ENCODE data around the gene IRAK2. TPM values are rescaled to one million over a fixed set of nuclear protein-coding genes. Genes with fewer than 3 reads are reported as not detected.
"Not testable (repeated sequence)": the region's sequence is repeated elsewhere in the genome, so short reads cannot be mapped to it uniquely, and the experiment has no call there.

Gene IRAK2
- total RNA-seq, 6 experiments from 2014 or later: 4.2 to 16.0 (median 8.4) TPM

DNA sequence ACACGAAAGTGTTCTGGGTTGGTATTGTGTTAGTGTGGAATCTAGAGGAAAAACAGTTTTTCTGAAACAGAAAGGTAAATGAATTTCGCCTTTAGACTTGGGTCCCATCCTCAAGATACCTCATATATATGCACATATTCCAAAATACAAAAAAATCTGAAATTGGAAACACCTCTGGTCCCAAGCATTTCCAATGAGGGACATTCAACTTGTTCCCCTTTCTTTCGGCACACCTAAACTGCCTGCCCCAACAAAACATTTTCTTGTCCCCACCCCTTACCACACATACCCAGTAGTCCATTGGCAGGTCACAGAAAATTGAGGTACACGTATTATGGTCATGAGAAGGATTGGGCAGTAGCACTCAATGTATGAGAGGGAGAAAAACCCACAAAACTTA is 9.1 kb upstream of the IRAK2 start:
- Histone ChIP-seq H3K4me1 (no peaks in the 10 kb centered on the region), H3K27me3 (no peaks in the 10 kb centered on the region), H3K4me3 (no peak overlapping the region), H3K27ac (no peak overlapping the region), H3K36me3 (peaks cover 0 to 19% (median 9%) of the 10 kb centered on the region in 4 donors), H3K9me3 (no peaks in the 10 kb centered on the region)
- intact Hi-C loops (cut with DNase I): no loop called here
- TF ChIP-seq POLR2A (IDR thresholded peaks at IDR 0.05) (no peak), CTCF (IDR thresholded peaks at IDR 0.05) (no peak)
- no peak for ATAC-seq
- 87% methylated on average over 4 of the region's 4 CpGs for WGBS (ENCODE audit: insufficient coverage, low coverage, low lambda C conversion rate, missing lambda C conversion rate)
- no peak for DNase-seq

DNA sequence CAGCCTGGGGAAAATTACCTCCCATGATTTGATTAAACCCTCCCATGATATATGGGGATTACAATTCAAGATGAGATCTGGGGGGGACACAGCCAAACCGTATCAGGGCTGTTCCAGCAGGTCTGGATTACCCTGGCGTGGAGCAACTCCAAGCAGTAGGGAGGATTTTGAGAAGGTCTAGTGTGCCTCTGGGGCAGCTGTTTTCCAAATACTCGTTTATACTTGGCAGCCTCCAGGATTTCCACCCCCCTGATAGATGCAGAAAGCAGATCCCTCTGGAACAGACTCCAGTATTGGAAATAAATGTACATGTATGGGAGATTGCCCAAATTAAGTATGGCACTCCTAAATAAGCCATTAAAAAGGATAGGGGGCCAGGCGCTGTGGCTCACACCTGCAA is 7.7 kb upstream of the IRAK2 start:
- no peaks in the 10 kb centered on the region for H3K4me1 ChIP-seq
- no peaks in the 10 kb centered on the region for H3K27me3 ChIP-seq
- intact Hi-C loops (cut with DNase I): no loop called here
- 81% methylated on average over 3 of the region's 4 CpGs for WGBS (ENCODE audit: insufficient coverage, low coverage, low lambda C conversion rate, missing lambda C conversion rate)
- H3K9me3 ChIP-seq: no peaks in the 10 kb centered on the region
- H3K27ac ChIP-seq: no peak overlapping the region
- peaks cover 0 to 8% (median 3%) of the 10 kb centered on the region in 4 donors for H3K36me3 ChIP-seq
- TF ChIP-seq CTCF (IDR thresholded peaks at IDR 0.05) (no peak), POLR2A (IDR thresholded peaks at IDR 0.05) (no peak)
- no peak overlapping the region for H3K4me3 ChIP-seq
- ATAC-seq (no peak), DNase-seq (no peak)

- H3K27me3 ChIP-seq; H3K4me1 ChIP-seq; H3K36me3 ChIP-seq; intact Hi-C loops (cut with DNase I); H3K4me3 ChIP-seq; ATAC-seq; H3K9me3 ChIP-seq; H3K27ac ChIP-seq; DNase-seq: not testable (repeated sequence)
- WGBS (ENCODE audit: insufficient coverage, low coverage, low lambda C conversion rate, missing lambda C conversion rate): 85% methylated on average over 6 of the region's 6 CpGs
Observed at GRCh38 chr3:10158555-10158954, 6.2 kb upstream of the IRAK2 start.

- no peak for ATAC-seq
- intact Hi-C loops (cut with DNase I): no loop called here
- Histone ChIP-seq H3K4me3 (no peak overlapping the region), H3K9me3 (no peaks in the 10 kb centered on the region), H3K27ac (no peak overlapping the region), H3K36me3 (no peaks in the 10 kb centered on the region), H3K27me3 (no peaks in the 10 kb centered on the region), H3K4me1 (no peaks in the 10 kb centered on the region)
- WGBS (ENCODE audit: insufficient coverage, low coverage, low lambda C conversion rate, missing lambda C conversion rate): 75% methylated on average over 1 of the region's 1 CpG
- no peak for TF ChIP-seq POLR2A (IDR thresholded peaks at IDR 0.05)
- no peak for TF ChIP-seq CTCF (IDR thresholded peaks at IDR 0.05)
- no peak for DNase-seq
Observed at GRCh38 chr3:10160346-10160745, 4.4 kb upstream of the IRAK2 start.

GRCh38 chr3:10160925-10161324 is 3.8 kb upstream of the IRAK2 start:
- DNase-seq (no peak), ATAC-seq (no peak)
- TF ChIP-seq CTCF (IDR thresholded peaks at IDR 0.05): no peak
- TF ChIP-seq POLR2A (IDR thresholded peaks at IDR 0.05): no peak
- no peak overlapping the region for H3K27ac ChIP-seq
- intact Hi-C loops (cut with DNase I): no loop called here
- H3K4me3 ChIP-seq: no peak overlapping the region
- peaks cover 0 to 4% (median 0%) of the 10 kb centered on the region in 4 donors for H3K4me1 ChIP-seq
- H3K27me3 ChIP-seq: no peaks in the 10 kb centered on the region
- WGBS (ENCODE audit: insufficient coverage, low coverage, low lambda C conversion rate, missing lambda C conversion rate): 68% methylated on average over 6 of the region's 6 CpGs
- no peaks in the 10 kb centered on the region for H3K9me3 ChIP-seq
- H3K36me3 ChIP-seq: no peaks in the 10 kb centered on the region

All from right lobe of liver (tissue), 6 donors.